Right lobe of liver (tissue), 6 donors: ENCODE data around the gene IFT88. TPM values are rescaled to one million over a fixed set of nuclear protein-coding genes. Genes with fewer than 3 reads are reported as not detected.
A peak's percentile ranks its signal among the peaks of the same experiment; 100 is the strongest.

Experiments used
- ATAC-seq, 4 donors: fragments of 200-7000 bp; cut with Tn5 transposase; one replicate each; pipeline ENCODE4 v1.9.1; 2020; ENCODE audit warnings: mild to moderate bottlenecking in 4 of 4, moderate library complexity in 4 of 4
- DNase-seq, 3 donors: peaks; one replicate each; pipeline ENCODE4 v3.0.0-alpha.2; 2020
- H3K27ac ChIP-seq, 3 donors: fragments of 200-600 bp; one replicate each; pipeline ENCODE4 v1.8.0; 2022
- H3K27me3 ChIP-seq, 2 donors: fragments of 200-600 bp; one replicate each; pipeline ENCODE4 v1.8.0; 2022
- H3K36me3 ChIP-seq, 4 donors: fragments of 200-600 bp; sonication (generic) in 1 of 4; one replicate each; pipeline versions ENCODE4 v1.5.1 to v1.8.0; 2017 to 2022; ENCODE audit warnings: control low read depth in 1 of 4
- H3K4me1 ChIP-seq, 4 donors: fragments of 200-600 bp; sonication (generic) in 1 of 4; one replicate each; pipeline versions ENCODE4 v1.5.1 to v1.8.0; 2017 to 2022; ENCODE audit warnings: control low read depth in 1 of 4
- H3K4me3 ChIP-seq, 3 donors: fragments of 200-600 bp; one replicate each; pipeline ENCODE4 v1.8.0; 2022
- H3K9me3 ChIP-seq, 4 donors: fragments of 200-600 bp; sonication (generic) in 1 of 4; one replicate each; pipeline versions ENCODE4 v1.5.1 to v1.8.0; 2017 to 2022; ENCODE audit warnings: control low read depth in 1 of 4
- POLR2A ChIP-seq: fragments of 450-650 bp; IDR thresholded peaks from one replicate; pipeline ENCODE4 v1.6.1; 2017; ENCODE audit warnings: antibody characterized with exemption, mild to moderate bottlenecking
- WGBS: methylation state at CpG from one replicate; pipeline ENCODE4 v1.1.6; 2018; ENCODE audit warnings: low coverage, low lambda C conversion rate; ENCODE audit not compliant: insufficient coverage; ENCODE audit errors: missing lambda C conversion rate; 5-methylcytosine and 5-hydroxymethylcytosine counted together
- intact Hi-C, 2 donors: fragments of 100-400 bp; cut with DNase I; formaldehyde crosslinking; loops; one replicate each; pipeline versions ENCODE4 v1.11.2 to v1.14.1; 2022
- total RNA-seq, 6 experiments: library from RNA; depleted of rRNA in 2 of 6; stranded (reverse); fragments of >200 nt in 2 of 6; fragmentation: NEBNext Ultra II Directional in 3 of 6; extraction: Animal tissue kit (Norgen Biotek cat#: 25700) in 3 of 6; gene quantifications; one replicate each; pipeline versions ENCODE4 v1.1.0 to v1.2.4, GENCODE V29; 2016 to 2023
- TF ChIP-seq, protein P1 (sequence below), 4 donors: fragments of 200-600 bp in 3 of 4; fragments of 450-650 bp in 1 of 4; IDR thresholded peaks; one replicate each; pipeline versions ENCODE4 v1.5.1 to v1.8.0; 2016 to 2022; ENCODE audit warnings: antibody characterized with exemption in 4 of 4, mild to moderate bottlenecking in 2 of 4
- donor health status: DM: no; HTN: yes; CAD: no.
- donor health status: DM: no; HTN: no; CAD: no.
- donor health status: DM: no; HTN: no; CAD: no.
- donor health status: DM: no; HTN: yes; CAD: no.
- donor health status: DM: no; HTN: yes; CAD: no.

The IFT88 gene
- total RNA-seq, 6 experiments from 2014 or later: 7.9 to 17.6 (median 11.8) TPM

DNA sequence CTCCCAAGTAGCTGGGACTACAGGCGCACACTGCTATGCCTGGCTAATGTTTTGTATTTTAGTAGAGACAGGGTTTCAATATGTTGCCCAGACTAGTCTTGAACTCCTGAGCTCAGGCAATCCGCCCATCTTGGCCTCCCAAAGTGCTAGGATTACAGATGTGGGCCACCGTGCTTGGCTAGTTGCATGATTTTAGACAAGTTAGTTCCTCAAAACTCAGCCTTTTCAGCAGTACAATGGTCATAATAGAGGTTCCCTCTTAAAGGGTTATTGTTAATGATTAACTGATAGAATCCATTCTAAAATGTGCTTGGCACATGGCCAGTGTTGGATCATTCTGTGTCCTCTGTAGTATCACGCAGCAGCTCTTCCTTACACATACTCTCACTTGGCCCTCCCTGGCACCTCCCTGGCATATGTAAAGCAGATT lies 19.5 kb upstream of the IFT88 start:
- WGBS: 46% methylated on average over 4 of the region's 4 CpGs
- Histone ChIP-seq H3K4me3 (no peak overlapping the region), H3K27ac (peak overlapping the region; percentile 36 to 77 (median 74)), H3K4me1 (peaks cover 0 to 24% (median 7%) of the 10 kb centered on the region in 4 donors), H3K27me3 (no peaks in the 10 kb centered on the region), H3K36me3 (no peaks in the 10 kb centered on the region), H3K9me3 (no peaks in the 10 kb centered on the region)
- peak in 2 of 3 donors; percentile 48 to 79 for DNase-seq
- TF ChIP-seq, protein P1, sequence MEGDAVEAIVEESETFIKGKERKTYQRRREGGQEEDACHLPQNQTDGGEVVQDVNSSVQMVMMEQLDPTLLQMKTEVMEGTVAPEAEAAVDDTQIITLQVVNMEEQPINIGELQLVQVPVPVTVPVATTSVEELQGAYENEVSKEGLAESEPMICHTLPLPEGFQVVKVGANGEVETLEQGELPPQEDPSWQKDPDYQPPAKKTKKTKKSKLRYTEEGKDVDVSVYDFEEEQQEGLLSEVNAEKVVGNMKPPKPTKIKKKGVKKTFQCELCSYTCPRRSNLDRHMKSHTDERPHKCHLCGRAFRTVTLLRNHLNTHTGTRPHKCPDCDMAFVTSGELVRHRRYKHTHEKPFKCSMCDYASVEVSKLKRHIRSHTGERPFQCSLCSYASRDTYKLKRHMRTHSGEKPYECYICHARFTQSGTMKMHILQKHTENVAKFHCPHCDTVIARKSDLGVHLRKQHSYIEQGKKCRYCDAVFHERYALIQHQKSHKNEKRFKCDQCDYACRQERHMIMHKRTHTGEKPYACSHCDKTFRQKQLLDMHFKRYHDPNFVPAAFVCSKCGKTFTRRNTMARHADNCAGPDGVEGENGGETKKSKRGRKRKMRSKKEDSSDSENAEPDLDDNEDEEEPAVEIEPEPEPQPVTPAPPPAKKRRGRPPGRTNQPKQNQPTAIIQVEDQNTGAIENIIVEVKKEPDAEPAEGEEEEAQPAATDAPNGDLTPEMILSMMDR (IDR thresholded peaks at IDR 0.05): no peak
- peak; percentile 32 for TF ChIP-seq POLR2A
- ATAC-seq: peak; percentile 89 to 94 (median 92)
- intact Hi-C loops: no loop called here

DNA sequence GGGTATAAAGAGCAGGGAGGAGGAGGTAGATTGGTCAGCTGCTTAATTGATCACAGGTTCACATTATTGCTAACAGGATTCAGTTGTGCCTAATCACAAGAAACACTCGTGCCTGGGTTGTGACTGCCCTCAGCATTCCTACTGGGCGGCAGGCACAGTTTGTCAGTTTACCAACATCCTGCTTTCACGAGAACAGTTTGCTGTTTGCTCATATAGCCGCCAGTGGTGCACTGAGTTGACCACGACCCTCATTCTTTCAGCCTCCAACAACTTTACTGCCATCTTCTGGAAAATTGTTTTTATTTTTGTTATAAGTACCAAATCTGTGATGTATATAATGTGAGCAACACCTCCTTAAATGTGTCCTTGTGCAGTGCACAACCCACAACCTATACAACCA lies 16.2 kb upstream of the IFT88 start:
- no peak for ATAC-seq
- TF ChIP-seq POLR2A: no peak
- TF ChIP-seq, protein P1 (IDR thresholded peaks at IDR 0.05): no peak
- Histone ChIP-seq H3K27me3 (no peaks in the 10 kb centered on the region), H3K4me3 (no peak overlapping the region), H3K4me1 (peaks cover 0 to 39% (median 13%) of the 10 kb centered on the region in 4 donors), H3K27ac (no peak overlapping the region), H3K36me3 (no peaks in the 10 kb centered on the region), H3K9me3 (no peaks in the 10 kb centered on the region)
- DNase-seq: peak in 1 of 3 donors; percentile 18
- WGBS: 9% methylated on average over 5 of the region's 5 CpGs
- intact Hi-C loops: no loop called here

DNA sequence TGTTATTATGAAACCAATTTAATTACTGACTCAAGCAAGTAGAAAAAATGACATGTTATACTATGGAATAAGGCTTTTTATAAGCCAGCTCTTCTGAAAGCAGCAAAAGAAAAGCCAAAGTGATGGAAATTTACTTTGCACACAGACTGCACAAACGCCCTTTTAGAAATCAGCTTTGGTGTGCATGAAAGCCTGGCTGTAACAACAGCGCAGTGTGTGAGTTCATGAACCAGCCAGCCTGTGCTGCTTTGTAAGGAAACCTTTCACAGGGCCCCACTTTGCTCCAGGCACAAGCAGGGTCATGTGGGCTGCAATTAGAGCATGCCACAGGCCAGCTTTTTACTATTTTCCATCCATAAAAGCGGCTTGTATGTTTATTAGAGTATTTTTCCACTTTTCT lies 13.6 kb upstream of the IFT88 start:
- Histone ChIP-seq H3K4me1 (peaks cover 0 to 30% (median 14%) of the 10 kb centered on the region in 4 donors), H3K4me3 (no peak overlapping the region), H3K27ac (peak overlapping the region in 2 of 3 donors; percentile 38 to 61), H3K9me3 (no peaks in the 10 kb centered on the region), H3K27me3 (no peaks in the 10 kb centered on the region), H3K36me3 (no peaks in the 10 kb centered on the region)
- WGBS: 40% methylated on average over 3 of the region's 3 CpGs
- DNase-seq: peak in 1 of 3 donors; percentile 56
- TF ChIP-seq, protein P1 (IDR thresholded peaks at IDR 0.05): no peak
- no peak for TF ChIP-seq POLR2A
- peak; percentile 42 to 79 (median 63) for ATAC-seq
- intact Hi-C loops: no loop called here

DNA sequence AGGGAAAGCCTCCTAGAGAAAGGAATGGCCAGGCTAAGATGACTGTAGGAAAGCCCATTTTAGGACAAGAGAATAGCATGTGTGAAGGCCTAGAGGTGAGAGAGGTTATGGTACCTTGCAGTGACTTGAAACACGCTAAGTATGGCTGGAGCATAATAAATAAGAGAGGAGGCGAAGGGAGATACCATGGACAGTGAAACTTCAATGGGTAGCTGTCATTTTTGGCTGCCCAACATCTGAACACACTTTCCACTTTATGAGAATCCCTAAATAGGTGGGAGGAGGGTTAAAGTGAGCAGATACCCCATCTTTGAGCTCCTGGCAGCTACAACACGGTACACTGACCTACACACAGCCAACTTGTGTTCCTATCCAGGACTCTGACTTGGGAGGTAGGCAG lies 8.0 kb upstream of the IFT88 start:
- Histone ChIP-seq H3K4me3 (no peak overlapping the region), H3K4me1 (peaks cover 0 to 37% (median 18%) of the 10 kb centered on the region in 4 donors), H3K27me3 (no peaks in the 10 kb centered on the region), H3K36me3 (no peaks in the 10 kb centered on the region), H3K9me3 (no peaks in the 10 kb centered on the region), H3K27ac (peak overlapping the region; percentile 77 to 90 (median 90))
- DNase-seq (no peak), ATAC-seq (no peak)
- 48% methylated on average over 3 of the region's 3 CpGs for WGBS
- intact Hi-C loops: no loop called here
- TF ChIP-seq POLR2A: no peak

DNA sequence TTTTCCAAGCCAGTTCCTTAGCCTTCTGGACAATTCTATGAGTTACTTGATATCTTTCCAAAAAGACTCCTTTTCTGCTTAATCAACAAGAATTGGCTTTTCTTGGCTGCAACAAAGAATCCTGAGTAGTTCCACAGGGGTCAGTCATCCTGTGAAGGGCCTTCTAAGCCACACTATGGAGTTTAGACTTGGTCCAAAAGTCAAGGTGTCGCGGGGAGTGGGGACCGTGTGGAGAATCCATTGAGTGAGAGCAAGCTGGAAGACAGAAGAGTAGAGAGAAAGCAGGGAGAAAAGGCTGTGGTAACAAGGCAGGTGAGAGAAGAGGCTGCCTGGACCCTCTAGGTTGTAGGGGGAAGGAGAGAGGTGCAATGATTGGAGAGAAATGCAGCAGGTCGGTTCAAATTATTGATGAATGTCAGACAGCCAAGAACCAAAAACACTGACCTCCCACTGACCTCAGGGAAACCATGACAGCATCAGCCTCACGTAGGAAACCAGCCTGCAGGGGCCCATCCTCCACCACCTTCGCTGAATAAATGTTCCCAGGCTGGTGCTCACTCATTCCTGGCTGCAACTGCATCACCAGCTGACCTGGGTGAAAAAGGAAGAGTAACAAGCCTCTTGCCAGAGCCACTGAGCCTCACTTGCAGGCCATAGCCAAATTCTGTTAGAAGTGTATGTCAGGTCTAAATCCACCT lies 7.1 kb upstream of the IFT88 start:
- DNase-seq (peak; percentile 78 to 88 (median 83)), ATAC-seq (peak; percentile 74 to 88 (median 82))
- intact Hi-C loops: loop anchor here in 1 of 2 donors (10.0 kb wide), 1 partner anchor 45 kb away; no protein-coding TSS in a partner anchor
- TF ChIP-seq, protein P1 (IDR thresholded peaks at IDR 0.05): no peak
- peak; percentile 30 for TF ChIP-seq POLR2A
- Histone ChIP-seq H3K4me3 (no peak overlapping the region), H3K4me1 (peaks cover 0 to 37% (median 18%) of the 10 kb centered on the region in 4 donors), H3K27ac (peak overlapping the region; percentile 77 to 90 (median 90)), H3K27me3 (no peaks in the 10 kb centered on the region), H3K36me3 (no peaks in the 10 kb centered on the region), H3K9me3 (no peaks in the 10 kb centered on the region)
- 40% methylated on average over 4 of the region's 6 CpGs for WGBS
